ENCODE measurements around the gene MRPS34. TPM values are rescaled to one million over a fixed set of nuclear protein-coding genes. Genes with fewer than 3 reads are reported as not detected.

MRPS34 gene
- total and polyA plus RNA-seq, 10 of the 15 experiments (the other 5 are each of a cell fraction or from before 2014, with no cell fraction given): 3.6 to 285 (median 147) TPM

DNA sequence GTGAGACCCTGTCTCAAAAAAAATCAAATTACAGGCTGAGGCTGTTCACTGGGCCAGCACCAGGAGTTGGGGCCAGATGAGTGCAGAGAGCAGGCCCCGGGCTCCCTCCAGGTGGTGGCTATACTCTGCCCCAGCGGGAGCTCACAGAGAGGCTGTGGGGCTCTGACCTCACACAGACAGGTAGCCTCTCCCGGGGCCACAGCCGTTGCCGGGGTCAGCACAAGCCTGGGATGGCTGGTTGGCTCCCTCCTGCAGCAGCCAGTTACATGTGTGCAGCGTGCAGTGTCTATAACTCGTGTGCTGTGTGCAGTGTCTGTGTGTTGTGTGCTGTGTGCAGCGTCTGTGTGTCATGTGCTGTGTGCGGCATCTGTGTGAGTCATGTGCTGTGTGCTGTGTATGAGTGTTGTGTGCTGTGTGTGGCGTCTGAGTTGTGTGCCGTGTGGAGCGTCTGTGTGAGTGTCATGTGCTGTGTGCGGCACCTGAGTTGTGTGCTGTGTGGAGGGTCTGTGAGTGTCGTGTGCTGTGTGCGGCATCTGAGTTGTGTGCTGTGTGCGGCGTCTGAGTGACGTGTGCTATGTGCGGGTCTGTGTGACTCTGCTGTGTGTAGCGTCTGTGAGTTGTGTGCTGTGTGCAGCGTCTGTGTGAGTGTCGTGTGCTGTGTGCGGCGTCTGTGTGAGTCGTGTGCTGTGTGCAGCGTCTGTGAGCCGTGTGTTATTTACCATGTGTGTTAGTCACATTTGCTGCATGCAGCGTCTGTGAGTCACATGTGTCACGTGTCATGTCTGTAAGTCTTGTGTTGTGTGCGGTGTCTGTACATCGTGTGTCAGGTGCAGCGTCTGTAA lies 46.1 kb downstream of the MRPS34 start:
- no peak overlapping the region for H3K4me2 ChIP-seq (ENCODE audit: control insufficient read depth, insufficient read depth)
- no peaks in the 10 kb centered on the region; the same call in 1 of the 2 replicates for H4K20me1 ChIP-seq (ENCODE audit: control insufficient read depth, insufficient read depth)
- DNase-seq (ENCODE audit: low read depth, low spot score): no peak
- POLR2A ChIA-PET: no interaction called here
- peaks cover 1% of the 10 kb centered on the region for H3K79me2 ChIP-seq (ENCODE audit: control insufficient read depth, insufficient read depth, low read length)
- in situ Hi-C loops (cut with MboI) (no loop called here), intact Hi-C loops (cut with micrococcal nuclease; ENCODE audit: unreplicated experiment) (no loop called here)
- CTCF ChIA-PET: interaction anchor here (0.7 to 1.3 kb wide), 2 partner anchors 15 to 47 kb away, joined by 3 read pairs; no protein-coding TSS in a partner anchor
- H3K4me3 ChIP-seq: no peak overlapping the region
- no peaks in the 10 kb centered on the region for H3K9me3 ChIP-seq (replicated peaks; ENCODE audit: control insufficient read depth, insufficient read depth, low read length)
- RAD21 ChIA-PET (ENCODE audit: unreplicated experiment): no interaction called here
- no peak for FAIRE-seq
- no peak overlapping the region for H3K27ac ChIP-seq (ENCODE audit: control insufficient read depth, insufficient read depth)
- H3K4me1 ChIP-seq (ENCODE audit: control insufficient read depth, insufficient read depth, low read length): peaks cover 15% of the 10 kb centered on the region
- H2AFZ ChIP-seq (ENCODE audit: control insufficient read depth, low read depth, low read length): no peak overlapping the region
- no peaks in the 10 kb centered on the region for H3K27me3 ChIP-seq (replicated peaks in 1 of 2; ENCODE audit: control insufficient read depth in 2 of 2, insufficient read depth in 2 of 2, low read length in 1 of 2)
- SMC1A ChIA-PET (ENCODE audit: uncharacterized antibody, unreplicated experiment): interaction anchor here (1.2 to 1.3 kb wide), 2 partner anchors 19 to 21 kb away, joined by 3 read pairs; partner anchors contain the start of gene MAPK8IP3
- BruUV-seq (replicated peaks): no TSS peak
- no peak overlapping the region for H3K9ac ChIP-seq (ENCODE audit: control insufficient read depth, insufficient read depth, low read length)
- 97% methylated on average over 32 of the region's 32 CpGs for WGBS (ENCODE audit: insufficient coverage, insufficient replicate concordance, low lambda C conversion rate, missing lambda C conversion rate)
- TF ChIP-seq, protein P1, sequence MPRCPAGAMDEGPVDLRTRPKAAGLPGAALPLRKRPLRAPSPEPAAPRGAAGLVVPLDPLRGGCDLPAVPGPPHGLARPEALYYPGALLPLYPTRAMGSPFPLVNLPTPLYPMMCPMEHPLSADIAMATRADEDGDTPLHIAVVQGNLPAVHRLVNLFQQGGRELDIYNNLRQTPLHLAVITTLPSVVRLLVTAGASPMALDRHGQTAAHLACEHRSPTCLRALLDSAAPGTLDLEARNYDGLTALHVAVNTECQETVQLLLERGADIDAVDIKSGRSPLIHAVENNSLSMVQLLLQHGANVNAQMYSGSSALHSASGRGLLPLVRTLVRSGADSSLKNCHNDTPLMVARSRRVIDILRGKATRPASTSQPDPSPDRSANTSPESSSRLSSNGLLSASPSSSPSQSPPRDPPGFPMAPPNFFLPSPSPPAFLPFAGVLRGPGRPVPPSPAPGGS (IDR thresholded peaks at IDR 0.05; ENCODE audit: borderline replicate concordance, insufficient read depth, low read depth, low read length, poor library complexity, severe bottlenecking): peak; percentile 98
- TF ChIP-seq NFIC (IDR thresholded peaks at IDR 0.05; ENCODE audit: low read depth, low read length): peak; percentile 35
- TF ChIP-seq PBX3 (IDR thresholded peaks at IDR 0.05; ENCODE audit: insufficient replicate concordance, low read depth, low read length): peak; percentile 40
- TF ChIP-seq HDGF (IDR thresholded peaks at IDR 0.05): no peak
- TF ChIP-seq RUNX3 (IDR thresholded peaks at IDR 0.05; ENCODE audit: low read length): no peak
- TF ChIP-seq FOS (IDR thresholded peaks at IDR 0.05; ENCODE audit: borderline replicate concordance, extremely low read depth, insufficient read length): no peak
- peak; percentile 66; the same call in 1 of the 2 replicates for TF ChIP-seq TCF3 (IDR thresholded peaks at IDR 0.05; ENCODE audit: borderline replicate concordance, insufficient read depth, low read depth, low read length)
- TF ChIP-seq KDM1A (IDR thresholded peaks at IDR 0.05; ENCODE audit: borderline replicate concordance): no peak
- no peak for TF ChIP-seq EZH2 (IDR thresholded peaks at IDR 0.05; ENCODE audit: borderline replicate concordance, control insufficient read depth, low read depth, low read length)
- TF ChIP-seq E4F1 (IDR thresholded peaks at IDR 0.05; ENCODE audit: borderline replicate concordance, partially characterized antibody): no peak
- H3K36me3 ChIP-seq (ENCODE audit: control insufficient read depth in 2 of 2, insufficient read depth in 2 of 2, low read length in 1 of 2): peaks cover 9 to 20% of the 10 kb centered on the region in 2 experiments
- no peak for ATAC-seq

Data from GM12878 (cell line).